Hematopoietic multipotent progenitor cell treated with erythropoietin and hydrocortisone succinate and interleukin-3 and kit ligand, for 15 days (in vitro differentiated cells): ENCODE data around the gene RFTN1.
"Not testable (repeated sequence)": the region's sequence is repeated elsewhere in the genome, so short reads cannot be mapped to it uniquely, and the experiment has no call there.

Experiments used
- DNase-seq: peaks from one replicate; pipeline ENCODE4 v3.0.0-alpha.2; 2015; ENCODE audit warnings: low spot score

Gene RFTN1

DNA sequence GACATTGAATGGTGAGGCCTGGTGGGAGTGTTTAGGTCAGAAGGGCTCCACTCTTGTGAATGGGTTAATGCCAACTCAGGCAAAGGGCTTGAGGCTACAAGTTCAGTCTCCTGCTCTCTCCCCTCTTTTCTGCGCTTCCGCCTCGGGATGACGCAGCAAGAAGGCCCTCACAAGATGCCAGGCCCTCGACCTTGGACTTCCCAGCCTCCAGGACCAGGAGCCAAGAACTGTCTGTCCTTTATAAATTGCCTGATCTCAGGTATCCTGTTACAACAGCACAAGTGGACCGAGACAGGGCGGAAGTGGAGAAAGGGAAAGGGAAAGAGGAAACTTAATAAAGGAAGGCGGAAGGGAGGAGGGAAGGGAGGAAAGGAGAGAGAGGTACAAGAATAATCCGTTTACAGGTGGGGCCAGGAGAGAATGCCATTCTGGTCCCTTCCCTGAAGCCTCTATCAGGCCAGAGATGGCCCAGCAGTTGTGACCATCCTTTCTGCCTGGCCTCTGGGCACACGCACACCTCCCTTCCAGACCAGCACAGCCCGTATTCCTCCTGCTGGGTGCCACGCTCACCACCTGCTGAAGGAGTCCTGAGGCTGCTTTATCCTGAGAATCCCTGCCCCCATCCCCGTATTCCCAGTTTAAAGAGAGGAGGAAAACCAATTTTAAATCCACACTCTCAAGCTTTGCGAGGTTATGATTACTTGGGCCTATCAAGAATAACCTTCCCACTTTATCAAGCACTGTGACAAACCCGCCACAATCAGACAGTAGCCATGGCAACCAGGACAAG lies 184.3 kb downstream of the RFTN1 start:
- DNase-seq, result no peak

GRCh38 chr3:16328124-16328523 lies 185.4 kb downstream of the RFTN1 start:
- DNase-seq, result no peak

GRCh38 chr3:16326724-16327349 lies 186.7 kb downstream of the RFTN1 start:
- no peak for DNase-seq

GRCh38 chr3:16325850-16326249 lies 187.6 kb downstream of the RFTN1 start:
- DNase-seq, result no peak

GRCh38 chr3:16323737-16324136 lies 189.8 kb downstream of the RFTN1 start:
- DNase-seq, result no peak

GRCh38 chr3:16322189-16322588 lies 191.3 kb downstream of the RFTN1 start:
- DNase-seq, result no peak

- no peak for DNase-seq
Observed at GRCh38 chr3:16320711-16321110, 192.8 kb downstream of the RFTN1 start.

DNA sequence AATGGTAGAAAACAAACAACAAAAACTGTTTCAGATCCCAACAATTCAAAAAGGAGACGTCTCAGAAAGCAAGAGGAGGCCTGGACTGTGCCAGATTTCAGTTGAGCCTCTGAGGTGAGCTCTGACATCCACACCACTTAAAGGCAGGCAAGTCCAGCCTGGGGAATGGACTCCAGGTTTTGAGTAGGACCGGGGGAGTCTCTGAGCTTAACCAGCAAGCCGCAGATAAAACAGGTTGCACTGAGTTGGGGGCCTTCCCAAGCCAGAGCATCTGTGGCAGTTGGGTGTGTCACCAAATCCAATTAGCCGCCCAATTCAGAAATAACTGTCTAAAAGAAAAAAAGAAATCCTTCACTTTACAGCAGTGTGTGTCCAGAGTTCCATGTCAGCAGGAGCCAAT lies 193.8 kb downstream of the RFTN1 start:
- no peak for DNase-seq

DNA sequence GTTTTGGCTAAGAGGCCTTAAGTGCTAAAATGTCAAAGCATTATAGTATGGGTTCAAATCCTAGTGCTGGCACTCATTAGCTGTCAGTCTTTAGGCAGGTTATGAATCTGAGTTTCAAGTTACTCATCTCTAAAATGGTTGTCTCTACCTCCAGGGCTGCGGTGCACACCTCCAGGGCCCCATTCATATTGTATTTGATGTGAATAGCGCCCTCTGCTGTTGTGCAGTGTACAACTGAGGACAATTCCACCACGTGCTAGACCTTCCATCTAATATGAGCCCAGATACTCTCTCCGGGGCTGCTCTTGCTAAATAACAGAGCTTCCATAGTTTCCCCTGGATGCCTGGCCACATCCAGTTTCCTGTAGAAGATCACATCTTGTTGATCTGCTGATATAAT lies 194.2 kb downstream of the RFTN1 start:
- DNase-seq, result peak; percentile 67

DNA sequence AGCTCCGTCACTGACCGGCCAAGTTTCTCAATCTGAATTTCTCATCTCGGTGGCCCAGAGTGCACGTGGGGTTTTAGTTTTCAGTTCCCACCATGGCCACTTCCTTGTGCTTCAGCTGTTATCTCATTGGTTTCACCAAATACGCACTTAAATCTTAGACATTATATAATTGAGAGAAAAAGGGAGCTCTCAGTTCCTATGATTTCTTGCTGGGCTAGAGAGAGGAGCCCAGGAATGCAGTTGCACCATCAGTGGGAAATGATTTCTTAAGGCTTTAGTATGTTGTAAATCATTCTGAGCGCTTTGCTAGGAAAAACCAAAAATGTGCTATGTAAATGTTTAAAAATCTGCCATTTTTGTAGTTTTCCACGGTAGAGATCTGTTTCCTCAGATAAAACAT lies 195.3 kb downstream of the RFTN1 start:
- DNase-seq, result no peak

DNA sequence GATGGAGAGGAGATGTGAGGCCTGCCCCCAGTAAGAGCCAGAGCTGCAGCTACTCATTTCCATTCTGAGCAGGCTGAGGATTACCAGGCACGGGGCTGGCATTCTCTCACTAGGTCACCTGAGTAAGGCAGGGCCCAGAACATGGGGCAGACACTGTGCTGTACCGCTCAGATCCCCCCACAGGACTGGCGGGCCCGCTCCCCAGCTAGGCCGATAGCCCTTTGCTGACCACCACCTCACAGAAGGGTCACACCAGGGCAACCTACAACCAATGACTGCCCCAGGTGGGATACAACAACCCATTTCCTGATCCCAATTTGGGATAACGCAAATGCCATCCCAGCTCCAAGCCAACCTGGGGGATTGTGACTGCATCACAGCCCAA lies 195.9 kb downstream of the RFTN1 start:
- no peak for DNase-seq

GRCh38 chr3:16316847-16317560 lies 196.5 kb downstream of the RFTN1 start:
- no peak for DNase-seq

DNA sequence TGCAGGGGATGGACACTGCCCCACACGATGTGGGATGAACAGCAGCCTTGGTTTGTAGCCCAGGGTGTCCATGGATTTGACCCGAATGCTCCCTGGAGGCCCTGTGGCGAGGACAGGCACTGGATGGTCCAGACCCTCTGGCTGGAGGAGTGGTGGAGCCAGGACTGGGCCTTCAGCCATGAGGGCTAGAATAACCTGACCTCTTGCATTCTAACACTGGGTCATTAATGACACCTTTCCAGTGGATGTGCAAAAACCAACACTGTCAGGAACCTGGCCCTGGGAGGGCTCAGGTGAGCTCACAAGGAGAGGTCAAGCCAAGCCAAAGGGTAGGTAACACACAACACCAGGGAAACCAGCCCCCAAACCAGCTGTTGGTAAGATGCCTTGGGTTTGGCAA lies 197.1 kb downstream of the RFTN1 start:
- DNase-seq, result no peak

DNA sequence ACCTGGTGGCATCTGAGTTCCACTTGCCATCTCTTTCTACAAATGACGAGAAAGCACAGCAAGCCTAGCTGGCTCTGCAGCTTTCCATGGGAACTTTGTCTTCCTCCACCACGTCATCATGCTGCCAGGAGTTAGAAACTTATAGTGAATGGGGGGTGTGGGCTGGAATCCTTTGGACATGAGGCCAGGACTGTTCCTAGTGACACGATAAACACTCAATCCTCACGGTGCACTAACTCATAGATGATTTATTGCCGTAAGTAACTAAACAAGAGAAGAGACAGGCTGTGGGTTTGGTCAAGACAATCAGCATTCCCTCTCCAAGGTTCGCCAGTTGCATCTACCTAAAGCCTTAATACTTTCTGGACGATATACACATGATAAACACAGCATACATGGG lies 197.9 kb downstream of the RFTN1 start:
- DNase-seq, result no peak

DNA sequence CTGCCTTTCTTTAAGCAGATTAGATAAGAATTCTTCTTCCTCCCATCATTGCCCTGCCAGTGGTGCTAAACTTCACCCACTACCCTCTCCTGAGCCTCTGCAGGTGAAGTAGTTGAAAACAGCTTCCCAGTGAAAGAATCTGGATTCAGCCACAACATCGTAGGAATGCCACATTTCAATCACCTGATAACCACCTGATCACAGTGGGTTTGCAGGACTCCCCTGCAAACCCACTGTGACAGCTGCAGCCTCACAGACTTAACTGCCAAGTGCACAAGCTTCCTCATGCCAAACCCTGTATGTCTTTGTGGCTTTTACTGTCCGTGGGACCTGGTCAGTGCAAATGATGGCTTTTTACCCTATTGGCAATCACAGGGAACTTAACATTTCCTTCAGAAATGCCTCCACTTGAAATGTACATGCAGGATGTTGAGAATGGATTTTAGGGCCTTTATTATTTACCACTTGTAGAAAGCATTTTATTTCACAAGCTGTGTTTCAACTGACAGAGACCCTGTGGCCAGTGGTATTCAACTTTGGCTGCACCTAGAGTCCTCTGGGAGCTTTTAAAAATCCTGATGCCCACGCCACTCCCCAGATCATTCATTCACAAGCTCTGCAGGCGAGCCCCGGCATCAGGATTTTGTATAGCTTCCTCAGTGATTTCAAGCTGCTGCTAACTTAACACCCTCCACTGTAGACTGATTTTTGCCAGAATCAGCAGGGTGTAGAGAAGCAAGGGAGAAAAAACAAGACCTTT lies 199.4 kb downstream of the RFTN1 start:
- DNase-seq, result no peak

DNA sequence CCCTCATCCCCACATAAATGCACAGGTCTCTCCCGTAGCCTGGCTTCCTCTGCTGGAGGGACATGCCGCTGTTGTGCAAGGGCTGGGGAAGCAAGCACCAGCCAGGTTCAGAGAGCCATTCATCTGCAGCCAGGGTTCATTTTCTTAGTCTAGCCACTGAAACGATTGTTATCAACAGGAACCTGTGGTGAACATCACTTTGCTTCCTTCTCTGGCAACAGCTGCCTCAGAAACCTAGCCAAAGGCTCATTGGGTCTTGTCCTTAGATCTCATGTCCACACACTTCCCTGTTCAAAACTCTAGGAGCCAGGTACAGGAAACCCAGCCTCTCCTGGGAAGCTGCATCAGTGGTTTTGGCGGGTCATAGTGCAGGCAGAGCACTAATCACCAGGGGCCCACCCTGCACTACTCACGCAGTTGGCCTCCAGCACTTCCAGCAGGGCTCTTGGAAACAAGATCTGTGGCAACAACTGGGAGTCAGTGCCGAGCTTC lies 201.5 kb downstream of the RFTN1 start:
- DNase-seq, result no peak

DNA sequence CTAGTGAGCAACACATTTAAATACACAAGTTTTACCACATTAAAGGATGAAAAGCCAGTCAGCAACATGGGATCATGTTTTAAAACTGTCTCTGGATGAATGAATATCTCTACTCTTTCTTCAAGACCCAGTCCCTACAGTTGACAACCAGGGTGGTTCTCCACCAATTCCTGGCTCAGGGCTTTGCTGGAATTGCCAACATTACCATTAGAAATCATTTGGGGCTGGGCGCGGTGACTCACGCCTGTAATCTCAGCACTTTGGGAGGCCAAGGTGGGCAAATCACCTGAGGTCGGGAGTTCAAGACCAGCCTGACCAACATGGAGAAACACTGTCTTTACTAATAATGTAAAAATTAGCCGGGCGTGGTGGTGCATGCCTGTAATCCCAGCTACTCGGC lies 203.0 kb downstream of the RFTN1 start:
- DNase-seq, result not testable (repeated sequence)

- DNase-seq, result no peak
Observed at GRCh38 chr3:16309558-16309957, 203.9 kb downstream of the RFTN1 start.

- no peak for DNase-seq
Observed at GRCh38 chr3:16308727-16309126, 204.8 kb downstream of the RFTN1 start.

GRCh38 chr3:16307832-16308531 lies 205.5 kb downstream of the RFTN1 start:
- DNase-seq, result no peak

DNA sequence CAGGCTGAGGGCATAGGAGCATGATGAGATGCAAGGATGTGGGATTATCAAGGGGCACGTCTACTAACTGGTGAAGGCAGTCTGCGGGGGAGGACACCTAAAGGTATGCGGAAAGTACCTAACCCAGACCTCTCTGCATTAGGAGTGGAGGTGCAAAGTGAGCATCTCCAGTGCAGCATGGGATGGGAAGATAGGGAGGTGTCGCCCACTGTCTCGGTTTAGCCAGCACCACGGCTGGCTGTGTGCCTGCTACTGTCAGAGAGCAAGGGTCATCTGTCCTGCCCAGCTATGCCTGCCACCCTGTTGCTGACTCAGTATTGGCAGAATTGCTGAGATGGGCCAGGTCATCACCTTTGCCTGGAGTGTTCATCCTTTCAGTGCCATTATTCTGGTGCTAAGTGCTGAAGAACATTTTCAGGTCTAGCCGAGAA lies 208.4 kb downstream of the RFTN1 start:
- peak; percentile 46 for DNase-seq
